Panc1 (cell line): ENCODE measurements around the gene ZFP1. TPM values are rescaled to one million over a fixed set of nuclear protein-coding genes. Genes with fewer than 3 reads are reported as not detected.

Source experiments
- ATAC-seq: fragments of 200-7000 bp; cut with Tn5 transposase; 2 replicates; pipeline ENCODE4 v1.9.1; 2020; ENCODE audit warnings: mild to moderate bottlenecking, moderate library complexity
- BruUV-seq: library from RNA; stranded (reverse); fragments of 400-500 nt; replicated peaks from 2 replicates; lab custom pipeline; 2021; lab: Mats Ljungman, UMichigan
- CTCF ChIA-PET: fragments of 300-600 bp; sonication (Branson Sonifier 250); formaldehyde crosslinking; loops from one replicate; lab custom pipeline; 2022; ENCODE audit warnings: antibody characterized with exemption; lab: Charles Lee
- POLR2A ChIA-PET: fragments of 300-600 bp; sonication (Branson Sonifier 250); formaldehyde crosslinking; loops from one replicate; lab custom pipeline; 2022; ENCODE audit warnings: antibody characterized with exemption; lab: Charles Lee
- DNase-seq: peaks from one replicate; pipeline ENCODE4 v3.0.0-alpha.2; 2010; ENCODE audit warnings: low read depth, low spot score
- H3K27ac ChIP-seq: 2 replicates; pipeline ENCODE4 v1.5.1; 2011; ENCODE audit warnings: mild to moderate bottlenecking, low read length, inconsistent platforms
- H3K27me3 ChIP-seq: fragments of 200-500 bp; sonication (Bioruptor generic); 2 replicates; pipeline ENCODE4 v1.6.0; 2014; ENCODE audit warnings: low read length, inconsistent platforms; ENCODE audit not compliant: control insufficient read depth, insufficient read depth
- H3K36me3 ChIP-seq: fragments of 200-500 bp; sonication (Bioruptor generic); 2 replicates; pipeline ENCODE4 v1.5.1; 2014; ENCODE audit warnings: inconsistent platforms, mild to moderate bottlenecking, low read length, moderate library complexity; ENCODE audit not compliant: control insufficient read depth, insufficient read depth
- H3K4me1 ChIP-seq: 2 replicates; pipeline ENCODE4 v1.5.1; 2011; ENCODE audit warnings: inconsistent platforms, mild to moderate bottlenecking, low read length, moderate library complexity; ENCODE audit not compliant: control insufficient read depth, insufficient read depth
- H3K4me3 ChIP-seq, 2 experiments: 2 replicates each; pipeline ENCODE4 v1.5.1; 2011 to 2012; ENCODE audit warnings: low read depth in 2 of 2, low read length in 2 of 2, mild to moderate bottlenecking in 2 of 2, inconsistent platforms in 1 of 2, moderate library complexity in 1 of 2
- H3K9me3 ChIP-seq: fragments of 200-500 bp; sonication (Bioruptor generic); 2 replicates; pipeline ENCODE4 v1.5.1; 2014; ENCODE audit warnings: low read depth, mild to moderate bottlenecking, inconsistent platforms, low read length, moderate library complexity; ENCODE audit not compliant: control insufficient read depth, insufficient read depth
- CTCF ChIP-seq: fragments of 450-650 bp; IDR thresholded peaks from 2 replicates; pipeline ENCODE4 v1.5.1; 2017; ENCODE audit warnings: mild to moderate bottlenecking
- POLR2AphosphoS5 ChIP-seq: IDR thresholded peaks from 2 replicates; pipeline ENCODE4 v1.6.1; 2012; ENCODE audit warnings: mild to moderate bottlenecking, low read depth, low read length, moderate library complexity
- REST ChIP-seq, 2 experiments: IDR thresholded peaks; 2 replicates each; pipeline ENCODE4 v1.6.1; 2011 to 2012; ENCODE audit warnings: low read depth in 2 of 2, control low read depth in 1 of 2, low read length in 1 of 2, mild to moderate bottlenecking in 1 of 2, moderate library complexity in 1 of 2; ENCODE audit not compliant: insufficient read depth in 1 of 2
- SIN3A ChIP-seq: IDR thresholded peaks from 2 replicates; pipeline ENCODE4 v1.6.1; 2012; ENCODE audit warnings: low read depth, mild to moderate bottlenecking, low read length, moderate library complexity, borderline replicate concordance; ENCODE audit not compliant: insufficient read depth
- TCF7L2 ChIP-seq: IDR thresholded peaks from 2 replicates; pipeline ENCODE4 v1.6.1; 2011; ENCODE audit warnings: mild to moderate bottlenecking, low read depth, low read length, inconsistent platforms
- in situ Hi-C: cut with HindIII; loops from 2 replicates; pipeline ENCODE4 v1.10.0; 2016; ENCODE audit warnings: low sequenced_read_pairs, low pct_unique_long_range_greater_than_20kb
- intact Hi-C: fragments of 100-400 bp; cut with micrococcal nuclease; formaldehyde crosslinking; loops from one replicate; pipeline ENCODE4 v1.10.0; 2022; ENCODE audit not compliant: unreplicated experiment
- total RNA-seq: library from RNA; stranded (reverse); gene quantifications from one replicate; pipeline ENCODE4 v1.2.1, GENCODE V29; 2021; ENCODE audit not compliant: unreplicated experiment

ZFP1 gene
- total RNA-seq, 1 experiment from 2014 or later: 10.0 TPM

GRCh38 chr16:75219838-75220237 is 71.5 kb downstream of the ZFP1 start:
- Histone ChIP-seq H3K4me1 (no peaks in the 10 kb centered on the region), H3K9me3 (no peaks in the 10 kb centered on the region), H3K27me3 (no peaks in the 10 kb centered on the region), H3K27ac (no peak overlapping the region), H3K36me3 (no peaks in the 10 kb centered on the region), H3K4me3 (no peak overlapping the region)
- DNase-seq: no peak
- TF ChIP-seq REST (IDR thresholded peaks at IDR 0.05; ENCODE audit: insufficient read depth in 1 of 2, low read depth in 2 of 2, low read length in 1 of 2) (no peak), SIN3A (no peak), TCF7L2 (no peak), POLR2AphosphoS5 (no peak), CTCF (no peak)
- ATAC-seq: no peak
- in situ Hi-C loops (no loop called here), intact Hi-C loops (no loop called here)
- ChIA-PET POLR2A (no interaction called here), CTCF (no interaction called here)
- BruUV-seq: no TSS peak

Other genes with a start within 250 kb of the ZFP1 start
- 58.7 TPM for gene WDR59, start 163.4 kb upstream of the ZFP1 start, total RNA-seq
- gene ZNRF1, start 149.5 kb upstream of the ZFP1 start, total RNA-seq: 52.3 TPM
- gene LDHD, start 31.7 kb upstream of the ZFP1 start, total RNA-seq: 3.1 TPM
- gene CTRB2, start 58.6 kb downstream of the ZFP1 start, total RNA-seq: 5.0 TPM
- 2.7 TPM for gene CTRB1, start 70.5 kb downstream of the ZFP1 start, total RNA-seq
- 120 TPM for gene BCAR1, start 103.1 kb downstream of the ZFP1 start, total RNA-seq